GM12875 (cell line): ENCODE data around the gene NDUFA5.
"Not testable (repeated sequence)": the region's sequence is repeated elsewhere in the genome, so short reads cannot be mapped to it uniquely, and the experiment has no call there.

Experiments
- H3K4me3 ChIP-seq: one replicate; pipeline ENCODE4 v1.5.1; 2011; ENCODE audit warnings: low read depth, low read length, control low read depth
- TF ChIP-seq, protein P1 (sequence below): IDR thresholded peaks from 2 replicates; pipeline ENCODE4 v1.5.1; 2011; ENCODE audit warnings: low read depth, mild to moderate bottlenecking, control low read depth, inconsistent platforms, low read length, moderate library complexity, borderline replicate concordance; ENCODE audit not compliant: insufficient read depth

NDUFA5 gene

DNA sequence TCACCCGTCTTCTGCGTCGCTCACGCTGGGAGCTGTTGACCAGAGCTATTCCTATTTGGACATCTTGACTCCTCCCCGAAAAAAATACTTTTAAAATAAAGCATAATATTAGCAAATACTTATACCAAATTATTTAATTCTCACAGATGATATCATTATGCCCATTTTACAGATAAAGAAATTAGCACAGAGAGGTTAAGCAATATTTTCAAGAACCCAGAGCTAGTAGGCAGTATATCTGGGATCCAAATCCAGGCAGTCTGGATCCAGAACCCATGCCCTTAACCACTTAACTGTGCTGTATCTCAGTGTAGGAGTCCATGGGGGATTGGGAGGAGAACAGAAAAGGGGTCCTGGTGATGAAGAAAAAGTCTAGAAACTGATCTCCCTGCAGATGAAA, 29.4 kb downstream of the NDUFA5 start:
- no peak overlapping the region for H3K4me3 ChIP-seq
- TF ChIP-seq, protein P1, sequence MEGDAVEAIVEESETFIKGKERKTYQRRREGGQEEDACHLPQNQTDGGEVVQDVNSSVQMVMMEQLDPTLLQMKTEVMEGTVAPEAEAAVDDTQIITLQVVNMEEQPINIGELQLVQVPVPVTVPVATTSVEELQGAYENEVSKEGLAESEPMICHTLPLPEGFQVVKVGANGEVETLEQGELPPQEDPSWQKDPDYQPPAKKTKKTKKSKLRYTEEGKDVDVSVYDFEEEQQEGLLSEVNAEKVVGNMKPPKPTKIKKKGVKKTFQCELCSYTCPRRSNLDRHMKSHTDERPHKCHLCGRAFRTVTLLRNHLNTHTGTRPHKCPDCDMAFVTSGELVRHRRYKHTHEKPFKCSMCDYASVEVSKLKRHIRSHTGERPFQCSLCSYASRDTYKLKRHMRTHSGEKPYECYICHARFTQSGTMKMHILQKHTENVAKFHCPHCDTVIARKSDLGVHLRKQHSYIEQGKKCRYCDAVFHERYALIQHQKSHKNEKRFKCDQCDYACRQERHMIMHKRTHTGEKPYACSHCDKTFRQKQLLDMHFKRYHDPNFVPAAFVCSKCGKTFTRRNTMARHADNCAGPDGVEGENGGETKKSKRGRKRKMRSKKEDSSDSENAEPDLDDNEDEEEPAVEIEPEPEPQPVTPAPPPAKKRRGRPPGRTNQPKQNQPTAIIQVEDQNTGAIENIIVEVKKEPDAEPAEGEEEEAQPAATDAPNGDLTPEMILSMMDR, result no peak

DNA sequence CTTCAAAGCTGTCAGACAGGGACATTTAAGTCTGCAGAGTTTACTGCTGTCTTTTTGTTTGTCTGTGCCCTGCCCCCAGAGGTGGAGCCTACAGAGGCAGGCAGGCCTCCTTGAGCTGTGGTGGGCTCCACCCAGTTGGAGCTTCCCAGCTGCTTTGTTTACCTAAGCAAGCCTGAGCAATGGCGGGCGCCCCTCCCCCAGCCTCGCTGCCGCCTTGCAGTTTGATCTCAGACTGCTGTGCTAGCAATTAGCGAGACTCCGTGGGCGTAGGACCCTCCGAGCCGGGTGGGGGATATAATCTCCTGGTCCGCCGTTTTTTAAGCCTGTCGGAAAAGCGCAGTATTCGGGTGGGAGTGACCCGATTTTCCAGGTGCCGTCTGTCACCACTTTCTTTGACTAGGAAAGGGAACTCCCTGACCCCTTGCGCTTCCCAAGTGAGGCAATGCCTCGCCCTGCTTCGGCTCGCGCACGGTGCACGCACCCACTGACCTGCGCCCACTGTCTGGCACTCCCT, 29.8 kb downstream of the NDUFA5 start:
- not testable (repeated sequence) for H3K4me3 ChIP-seq

- H3K4me3 ChIP-seq, result not testable (repeated sequence)
Measured at GRCh38 chr7:123526533-123526932, 31.1 kb downstream of the NDUFA5 start.

GRCh38 chr7:123522066-123522465, 35.6 kb downstream of the NDUFA5 start:
- TF ChIP-seq, protein P1, result no peak
- H3K4me3 ChIP-seq, result no peak overlapping the region

DNA sequence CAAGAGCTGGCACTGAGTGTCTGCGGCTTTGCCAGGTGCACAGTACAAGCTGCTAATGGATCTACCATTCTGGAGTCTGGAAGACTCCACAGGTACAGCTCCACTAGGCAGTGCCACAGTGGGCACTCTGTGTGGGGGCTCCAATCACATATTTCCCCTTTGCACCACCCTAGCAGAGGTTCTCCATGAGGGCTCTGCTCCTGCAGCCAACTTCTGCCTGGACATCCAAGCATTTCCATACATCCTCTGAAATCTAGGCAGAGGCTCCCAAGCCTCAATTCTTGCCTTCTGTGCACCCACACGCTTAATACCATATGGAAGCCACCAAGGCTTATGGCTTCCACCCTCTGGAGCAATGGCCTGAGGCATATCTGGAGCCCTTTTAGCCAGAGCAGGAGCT, 52.4 kb downstream of the NDUFA5 start:
- H3K4me3 ChIP-seq, result no peak overlapping the region
- TF ChIP-seq, protein P1, result no peak

DNA sequence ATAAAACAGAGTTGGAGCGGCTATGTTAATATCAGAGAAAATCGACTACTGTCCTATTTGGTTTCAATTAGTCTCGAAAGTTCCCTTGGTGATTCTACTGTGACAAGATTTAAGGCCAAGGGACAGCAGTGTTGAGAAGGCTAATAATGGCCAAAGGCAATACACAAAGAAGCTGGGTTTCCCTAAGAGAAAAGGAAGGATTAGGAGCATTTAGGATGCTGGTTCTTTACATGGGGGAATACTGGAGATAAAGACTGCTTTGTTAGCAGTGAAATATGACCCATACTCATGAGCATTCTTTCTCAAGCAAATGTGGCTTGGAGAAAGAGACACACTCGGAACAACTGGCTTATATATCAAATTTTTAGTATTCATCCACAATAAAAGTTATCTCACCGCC, 55.4 kb downstream of the NDUFA5 start:
- TF ChIP-seq, protein P1, result no peak
- no peak overlapping the region for H3K4me3 ChIP-seq

GRCh38 chr7:123500878-123501489, 56.6 kb downstream of the NDUFA5 start:
- TF ChIP-seq, protein P1, result no peak
- H3K4me3 ChIP-seq, result no peak overlapping the region

DNA sequence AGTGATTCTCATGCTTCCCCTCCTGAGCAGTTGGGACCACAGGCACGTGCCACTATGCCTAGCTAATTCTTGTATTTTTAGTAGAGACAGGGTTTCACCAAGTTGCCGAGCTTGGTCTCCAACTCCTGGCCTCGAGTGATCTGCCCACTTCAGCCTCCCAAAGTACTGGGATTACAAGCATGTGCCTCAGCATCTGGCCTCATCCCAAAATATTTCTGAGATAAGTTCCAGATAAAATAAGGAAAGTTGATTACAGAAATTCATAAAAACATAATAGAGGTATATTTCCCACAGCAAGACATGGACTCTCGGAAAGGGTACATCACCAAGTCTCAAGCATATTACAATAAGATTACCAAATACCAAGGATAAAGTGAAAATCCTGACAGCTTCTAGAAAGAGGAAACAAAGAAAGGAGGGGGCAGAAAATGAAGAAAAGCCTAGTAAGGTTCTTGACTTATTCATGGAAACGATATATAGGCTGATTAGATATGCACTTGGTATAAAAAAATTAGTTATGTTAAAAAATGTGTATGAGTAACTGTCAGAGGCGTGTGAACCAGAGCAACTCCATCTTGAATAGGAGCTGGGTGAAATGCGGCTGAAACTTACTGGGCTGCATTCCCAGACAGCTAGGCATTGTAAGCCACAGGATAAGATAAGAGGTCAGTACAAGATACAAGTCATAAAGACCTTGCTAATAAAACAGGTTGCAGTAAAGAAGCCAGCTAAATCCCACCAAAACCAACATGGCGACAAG, 58.2 kb downstream of the NDUFA5 start:
- H3K4me3 ChIP-seq, result no peak overlapping the region
- TF ChIP-seq, protein P1, result no peak
